Epithelial cell of prostate (primary cell): ENCODE data around the gene LSR.
"Not testable (repeated sequence)": the region's sequence is repeated elsewhere in the genome, so short reads cannot be mapped to it uniquely, and the experiment has no call there.

Source experiments
- DNase-seq: peaks from one replicate; pipeline ENCODE4 v3.0.0-alpha.2; 2011; ENCODE audit warnings: low read depth, low spot score
- H3K27ac ChIP-seq: fragments of 450-650 bp; 2 replicates; pipeline ENCODE4 v1.5.1; 2017; ENCODE audit warnings: mild to moderate bottlenecking

LSR gene

DNA sequence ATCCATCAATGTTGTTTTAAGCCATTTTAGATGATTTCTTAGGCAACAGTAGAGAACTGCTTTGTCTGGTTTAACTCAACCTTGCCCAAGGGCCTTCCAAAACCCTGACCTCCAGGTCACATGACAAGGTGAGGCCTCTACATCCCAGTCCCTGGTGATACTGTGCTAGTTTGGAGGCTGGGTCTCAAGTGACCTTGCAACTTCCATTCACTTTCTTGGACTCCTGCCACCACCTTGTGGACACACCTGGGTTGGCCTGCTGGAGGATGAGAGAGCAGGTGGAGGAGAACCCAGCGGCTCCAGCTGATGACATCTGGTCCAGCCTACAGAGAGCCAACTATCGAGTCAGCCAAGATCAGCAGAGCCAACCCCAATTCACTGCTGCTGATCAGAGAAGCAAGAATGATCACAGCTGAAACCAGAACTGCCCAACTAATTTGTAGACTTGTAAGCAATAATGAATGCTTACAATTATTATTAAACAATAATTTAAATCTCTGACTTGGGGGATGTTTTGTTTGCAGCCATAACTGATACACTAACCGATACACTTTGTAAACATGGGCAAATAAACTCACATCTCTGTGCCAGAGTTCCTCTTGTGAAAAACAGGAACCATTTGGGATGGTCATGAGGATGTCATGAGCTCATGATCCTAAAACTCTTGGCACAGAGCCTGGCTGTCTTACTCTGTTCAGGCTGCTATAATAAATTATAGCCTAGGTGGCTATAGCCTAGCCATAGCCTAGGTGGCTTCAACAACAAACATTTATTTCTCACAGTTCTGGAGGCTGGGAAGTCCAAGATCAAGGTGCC is 31.8 kb upstream of the LSR start:
- H3K27ac ChIP-seq, result no peak overlapping the region
- DNase-seq, result no peak

DNA sequence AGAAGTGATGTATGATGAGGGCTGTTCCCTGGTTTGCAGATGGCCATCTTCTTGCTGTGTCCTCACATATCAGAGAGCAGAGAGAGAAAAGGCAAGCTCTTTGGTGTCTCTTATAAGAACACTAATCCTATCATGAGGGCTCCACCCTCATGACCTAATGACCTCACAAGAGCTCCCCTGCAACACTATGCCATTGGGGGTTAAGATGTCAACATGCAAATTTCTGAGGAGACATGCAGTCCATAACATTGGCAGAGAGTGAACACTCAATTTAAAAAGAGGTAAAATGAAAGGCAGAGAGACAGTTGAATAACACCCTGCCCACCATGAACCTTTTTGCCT is 31.2 kb upstream of the LSR start:
- no peak overlapping the region for H3K27ac ChIP-seq
- DNase-seq, result no peak

DNA sequence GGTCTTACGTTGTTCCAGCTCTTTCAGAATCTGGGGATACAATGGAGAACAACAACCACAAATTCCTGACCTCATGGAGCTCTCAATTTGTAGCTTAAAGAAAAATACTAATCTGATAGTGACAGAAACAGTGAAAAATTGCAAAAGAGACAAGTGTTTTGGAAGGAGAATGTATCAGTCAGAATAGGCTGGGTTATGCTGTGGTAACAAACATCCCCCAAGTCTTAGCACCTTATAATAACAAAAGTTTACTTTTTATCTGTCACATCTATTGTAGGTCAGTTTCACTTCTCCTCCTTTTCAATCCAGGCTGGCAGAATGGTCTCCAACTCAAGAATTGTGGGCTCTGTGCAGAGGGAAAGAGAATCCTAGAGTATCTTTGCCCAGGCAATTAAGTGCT is 29.8 kb upstream of the LSR start:
- H3K27ac ChIP-seq, result no peak overlapping the region
- DNase-seq, result no peak

DNA sequence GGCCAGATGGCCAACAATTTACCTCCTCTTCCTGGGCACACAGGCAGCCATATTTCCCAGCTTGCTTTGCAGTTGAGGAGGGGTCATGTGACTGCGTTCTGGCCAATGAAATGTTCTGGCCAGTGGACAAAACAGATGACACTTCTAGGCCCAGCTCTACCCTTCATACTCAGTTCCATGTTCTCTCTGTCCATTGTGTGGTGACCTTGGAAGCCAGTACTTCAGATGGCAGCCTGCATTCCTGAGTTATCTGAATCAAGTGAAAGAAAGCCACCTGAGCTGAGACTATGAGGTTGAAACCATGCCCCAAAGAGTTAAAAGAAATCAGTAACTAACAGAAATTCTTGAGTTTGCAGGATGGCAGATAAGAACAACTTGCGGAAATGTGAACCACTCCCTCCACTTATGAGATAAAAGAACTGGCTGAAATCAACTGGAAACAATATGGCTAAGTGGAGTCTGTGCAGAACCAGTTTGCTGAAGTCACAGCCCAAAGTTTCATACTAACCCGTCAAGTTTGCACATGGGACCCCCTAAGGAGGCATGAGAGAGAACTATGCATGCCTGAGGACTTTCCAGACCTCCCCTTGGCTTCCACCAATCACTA is 28.4 kb upstream of the LSR start:
- H3K27ac ChIP-seq, result no peak overlapping the region
- no peak for DNase-seq

GRCh38 chr19:35220973-35221590 is 27.7 kb upstream of the LSR start:
- not testable (repeated sequence) for H3K27ac ChIP-seq

GRCh38 chr19:35222373-35223015 is 26.3 kb upstream of the LSR start:
- no peak for DNase-seq
- no peak overlapping the region for H3K27ac ChIP-seq

More at GRCh38 chr19:35220973-35221590, 27.7 kb upstream of the LSR start:
- not testable (repeated sequence) for DNase-seq

GRCh38 chr19:35223084-35223790 is 25.6 kb upstream of the LSR start:
- DNase-seq, result no peak
- H3K27ac ChIP-seq, result no peak overlapping the region

DNA sequence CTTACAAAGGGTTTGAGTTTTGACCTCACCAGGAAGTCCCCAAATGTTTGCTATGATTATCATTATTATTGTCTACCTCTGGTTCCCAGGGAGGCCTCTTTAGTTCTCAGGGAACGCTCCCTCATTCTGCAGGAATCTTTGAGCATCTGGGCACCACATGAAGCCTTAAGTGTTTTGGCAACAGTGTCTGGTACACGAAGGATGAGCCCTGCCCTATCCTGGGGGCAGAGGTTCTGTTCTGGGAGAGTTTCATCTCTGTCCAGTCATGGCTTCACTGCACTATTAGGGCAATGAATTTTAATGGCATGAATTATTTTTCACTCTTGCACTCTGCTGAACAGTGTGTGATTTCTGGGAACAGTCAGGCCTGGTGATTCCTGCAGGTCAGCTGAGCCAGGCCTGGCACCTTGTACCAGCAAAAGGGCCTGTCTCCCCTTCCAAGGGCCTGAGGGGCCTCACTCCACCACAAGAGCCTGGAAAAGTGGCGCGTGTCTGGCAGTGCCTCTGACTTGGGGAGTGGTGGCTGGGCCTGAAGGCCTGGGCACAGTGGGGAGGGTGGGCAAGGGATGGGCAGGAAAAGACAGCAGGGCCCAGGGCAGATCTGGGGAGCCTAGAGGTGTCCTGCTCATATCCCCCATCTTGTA is 24.8 kb upstream of the LSR start:
- no peak overlapping the region for H3K27ac ChIP-seq

DNA sequence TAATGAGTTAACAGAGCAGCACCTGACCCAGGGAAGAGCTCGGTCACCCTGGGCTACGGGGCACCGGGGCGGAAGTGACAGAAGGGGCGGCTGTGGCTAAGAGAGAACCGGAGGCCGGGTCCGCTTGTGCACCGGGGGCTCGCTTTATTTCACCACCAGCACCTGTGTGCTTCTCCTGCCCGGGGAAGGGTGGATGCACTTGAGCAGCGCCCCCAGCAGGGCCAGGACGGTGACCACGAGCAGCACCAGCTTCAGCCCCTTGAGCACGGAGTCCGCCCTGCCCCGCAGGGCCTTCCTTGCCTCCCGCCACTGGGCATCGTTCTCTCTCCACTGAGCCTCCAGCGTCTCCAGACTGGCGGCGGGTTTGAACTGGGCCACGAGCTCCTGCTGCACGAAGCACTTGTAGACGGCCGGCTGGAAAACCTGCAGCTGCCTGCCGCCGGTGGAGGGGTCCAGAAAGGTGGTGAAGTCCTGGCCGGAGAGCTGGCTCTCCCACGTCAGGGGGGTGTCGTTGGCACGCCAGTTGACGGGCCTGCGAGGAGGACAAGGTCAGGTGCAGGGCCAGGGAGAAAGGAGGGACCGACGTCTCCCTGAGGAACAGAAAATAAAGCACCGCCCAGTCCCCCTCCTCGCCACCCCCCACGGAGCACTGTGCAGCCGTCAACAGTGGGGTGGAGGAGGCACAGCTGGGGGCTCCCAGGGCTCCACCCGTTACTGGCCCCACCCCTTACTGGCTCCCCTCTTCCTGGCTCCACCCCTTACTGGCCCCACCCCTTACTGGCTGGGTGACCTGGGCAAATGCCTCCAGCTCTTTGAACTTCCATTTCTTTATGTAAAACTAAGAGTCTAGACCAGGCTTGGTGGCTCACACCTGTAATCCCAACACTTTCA is 23.9 kb upstream of the LSR start:
- DNase-seq, result no peak
- H3K27ac ChIP-seq, result no peak overlapping the region

More for the DNA sequence above, 24.8 kb upstream of the LSR start:
- DNase-seq, result no peak

DNA sequence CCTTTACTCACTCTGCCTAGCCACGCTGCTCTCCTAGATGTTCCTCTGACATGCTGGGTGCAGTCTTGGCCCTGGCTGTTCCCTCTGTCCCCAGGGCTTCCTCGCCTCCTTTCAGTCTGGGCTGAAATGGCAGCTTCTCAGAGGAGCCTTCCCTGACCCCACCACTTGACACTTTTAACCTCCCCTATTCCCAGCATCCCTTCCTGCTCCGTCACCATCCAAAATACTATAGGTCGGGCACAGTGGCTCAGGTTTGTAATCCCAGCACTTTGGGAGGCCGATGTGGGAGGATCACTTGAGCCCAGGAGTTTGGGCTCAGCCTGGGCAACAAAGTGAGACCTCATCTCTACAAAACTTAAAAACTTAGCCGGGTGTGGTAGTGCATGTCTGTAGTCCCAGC is 22.9 kb upstream of the LSR start:
- DNase-seq, result no peak
- H3K27ac ChIP-seq, result no peak overlapping the region

DNA sequence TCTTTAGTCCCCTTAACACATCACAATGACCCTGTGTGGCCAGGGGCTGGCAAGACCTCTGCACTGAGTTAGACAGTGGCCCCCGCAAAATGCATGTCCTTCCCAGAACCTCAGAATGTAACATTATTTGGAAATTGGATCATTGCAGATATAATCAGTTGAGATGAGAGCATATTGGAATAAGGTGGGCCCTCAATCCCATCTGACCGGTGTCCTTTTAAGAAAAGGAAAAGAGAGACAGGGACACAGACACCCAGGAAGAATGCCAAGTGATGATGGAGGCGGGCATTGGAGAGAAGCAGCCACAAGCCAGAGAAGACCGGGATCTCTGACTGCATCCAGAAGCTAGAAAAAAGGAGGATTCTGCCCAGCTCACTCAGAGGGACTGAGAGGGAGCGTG is 22.1 kb upstream of the LSR start:
- no peak for DNase-seq
- no peak overlapping the region for H3K27ac ChIP-seq

DNA sequence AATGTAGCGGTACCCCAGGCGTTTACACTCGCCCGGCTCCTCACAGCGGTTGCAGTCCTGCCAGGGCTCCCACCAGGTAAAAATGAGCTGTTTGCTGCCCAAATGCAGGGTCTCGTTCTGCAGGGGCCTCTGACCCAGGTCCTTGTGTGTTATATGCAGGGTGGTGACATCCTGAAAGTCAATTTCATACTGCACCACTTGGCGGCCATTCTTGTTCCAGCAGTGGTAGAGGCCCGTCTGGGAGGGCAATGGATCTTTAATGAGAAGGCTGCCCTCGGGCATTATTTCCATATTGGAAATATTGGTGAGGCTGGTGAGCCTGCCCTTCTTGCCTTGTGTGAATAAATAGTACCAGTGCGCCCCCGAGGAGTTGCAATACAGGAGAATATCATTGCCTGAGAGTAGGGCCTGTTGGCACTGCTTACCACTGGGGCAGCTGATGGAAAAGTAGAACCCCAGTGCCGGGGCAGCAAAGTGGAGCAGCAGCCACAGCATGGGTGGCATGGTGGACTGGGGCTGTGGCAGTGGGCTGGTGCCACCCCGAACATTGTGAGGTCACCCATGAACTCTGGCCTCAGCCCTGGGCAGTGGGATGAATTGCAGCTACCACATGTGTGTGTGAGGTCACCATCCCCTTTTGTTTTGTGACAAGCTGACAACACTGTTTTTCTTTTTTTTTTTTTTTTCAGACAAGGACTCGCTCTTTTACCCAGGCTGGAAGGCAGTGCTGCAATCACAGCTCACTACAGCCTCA is 20.4 kb upstream of the LSR start, which contains the start of gene FAM187B:
Gene FAM187B (minus strand): TSS at position 563 of the 754 bp plus-strand sequence. CDS start 59 bp downstream, at position 504.
- no peak for DNase-seq

GRCh38 chr19:35229601-35230000 is 19.2 kb upstream of the LSR start:
- DNase-seq, result no peak
- no peak overlapping the region for H3K27ac ChIP-seq

More for the DNA sequence above, 20.4 kb upstream of the LSR start, which contains the start of gene FAM187B:
- no peak within 1 kb of the TSS for H3K27ac ChIP-seq

DNA sequence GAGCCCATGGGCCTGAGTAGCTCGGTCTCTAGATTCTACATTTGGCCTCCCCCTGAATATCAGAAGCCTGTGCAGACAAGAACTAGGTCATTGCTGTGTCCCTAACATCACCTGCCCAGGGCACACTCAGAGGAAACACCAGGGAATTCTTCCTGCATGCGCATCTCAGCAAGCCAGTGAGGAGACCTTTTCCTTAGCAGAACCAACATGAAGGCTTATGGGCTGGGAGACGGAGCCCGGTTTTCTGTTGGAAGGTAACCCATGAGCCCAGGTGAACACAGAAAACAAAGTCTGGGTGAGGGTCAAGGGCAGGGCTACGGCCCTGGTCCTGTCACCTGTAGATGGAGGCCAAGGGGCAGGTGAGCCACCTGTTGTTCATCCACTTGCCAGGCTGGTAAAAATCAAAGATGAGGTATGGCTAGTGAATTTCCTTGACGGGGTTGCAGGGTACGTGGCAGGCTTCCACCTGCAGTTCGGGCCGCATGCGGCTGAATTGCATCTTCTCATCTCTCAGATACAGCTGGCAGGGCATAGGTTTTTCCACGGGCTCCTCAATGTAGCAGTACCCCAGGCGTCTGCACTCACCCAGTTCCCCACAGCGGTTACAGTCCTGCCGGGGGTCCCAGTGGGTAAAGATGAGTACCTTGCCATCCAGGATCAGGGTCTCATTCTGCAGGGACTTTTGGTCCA is 16.7 kb upstream of the LSR start:
- H3K27ac ChIP-seq, result no peak overlapping the region
- DNase-seq, result no peak

- no peak for DNase-seq
- no peak overlapping the region for H3K27ac ChIP-seq
Observed at GRCh38 chr19:35232912-35233311, 15.9 kb upstream of the LSR start.

GRCh38 chr19:35236638-35237400 is 12.0 kb upstream of the LSR start:
- H3K27ac ChIP-seq, result no peak overlapping the region
- no peak for DNase-seq

GRCh38 chr19:35239597-35239996 is 9.2 kb upstream of the LSR start:
- H3K27ac ChIP-seq, DNase-seq: not testable (repeated sequence)
